ENCODE data around the gene ABHD2. TPM values are rescaled to one million over a fixed set of nuclear protein-coding genes. Genes with fewer than 3 reads are reported as not detected.

ABHD2 gene
- total RNA-seq, 1 experiment from 2014 or later, result 15.6 TPM

GRCh38 chr15:89066280-89066679 is 22.0 kb upstream of the ABHD2 start:
- H3K27ac ChIP-seq (ENCODE audit: insufficient read length, low read depth, low read length), result no peak overlapping the region
- Mint-ChIP-seq H3K27me3 (ENCODE audit: low read depth) (peaks cover 2% of the 10 kb centered on the region), H3K4me1 (no peaks in the 10 kb centered on the region), H3K9me3 (peaks cover 26 to 41% of the 10 kb centered on the region in 2 experiments), H3K4me3 (no peak overlapping the region), H3K27ac (no peak overlapping the region), H3K36me3 (ENCODE audit: insufficient read depth in 1 of 3, low read depth in 3 of 3) (peaks cover 21 to 28% (median 28%) of the 10 kb centered on the region in 3 experiments)
- H2BK5ac ChIP-seq (ENCODE audit: insufficient read length, low read length), result no peak overlapping the region
- no peak for TF ChIP-seq CTCF (conservative IDR thresholded peaks at IDR 0.05)
- H2BK15ac ChIP-seq (ENCODE audit: low read depth, low read length), result no peak overlapping the region; the same call in 1 of the 2 replicates
- no peaks in the 10 kb centered on the region for H3K79me1 ChIP-seq (ENCODE audit: insufficient read depth, low read depth, low read length, poor library complexity, severe bottlenecking)
- H3K18ac ChIP-seq (ENCODE audit: insufficient read length, low read depth, low read length), result no peak overlapping the region
- no CpG with 5 or more reads among the region's 1 CpG for WGBS (ENCODE audit: extremely low coverage, insufficient read length, low lambda C conversion rate)
- H4K8ac ChIP-seq (replicated peaks; ENCODE audit: insufficient read length, low read depth, low read length), result no peak overlapping the region
- no peaks in the 10 kb centered on the region for H3K79me2 ChIP-seq (ENCODE audit: insufficient read depth, low read length)
- no peak overlapping the region for H4K91ac ChIP-seq (ENCODE audit: insufficient read length, low read depth, low read length)
- no peak overlapping the region for H2BK20ac ChIP-seq (ENCODE audit: low read depth, low read length, poor library complexity, severe bottlenecking)
- H3K56ac ChIP-seq (ENCODE audit: insufficient read length, low read depth, low read length), result no peak overlapping the region
- peaks cover 2% of the 10 kb centered on the region for H3K23me2 ChIP-seq (ENCODE audit: insufficient read length, low read depth, low read length, poor library complexity, severe bottlenecking)
- H3K27me3 ChIP-seq (ENCODE audit: insufficient read depth, low read length), result no peaks in the 10 kb centered on the region
- H3K4me1 ChIP-seq (ENCODE audit: insufficient read depth, low read length), result no peaks in the 10 kb centered on the region
- no peak overlapping the region for H3K14ac ChIP-seq (ENCODE audit: insufficient read depth, low read length)
- no peak overlapping the region for H2BK12ac ChIP-seq (ENCODE audit: insufficient read length, low read depth, low read length)
- peaks cover 30% of the 10 kb centered on the region for H3K9me3 ChIP-seq (ENCODE audit: control insufficient read depth, low read depth, low read length)
- H2AK5ac ChIP-seq (ENCODE audit: insufficient read length, low read length), result no peak overlapping the region
- no peak overlapping the region for H2BK120ac ChIP-seq (ENCODE audit: low read depth, low read length, poor library complexity, severe bottlenecking)
- H3K4ac ChIP-seq (ENCODE audit: low read depth, low read length), result no peak overlapping the region
- no peak overlapping the region for H4K5ac ChIP-seq (ENCODE audit: insufficient read length, low read depth, low read length)
- H3K23ac ChIP-seq (ENCODE audit: insufficient read length, low read depth, low read length), result no peak overlapping the region
- no peak overlapping the region for H2AFZ ChIP-seq (ENCODE audit: low read length)
- H4K20me1 ChIP-seq (ENCODE audit: control insufficient read depth, insufficient read depth, insufficient read length), result no peaks in the 10 kb centered on the region
- H3K9ac ChIP-seq (ENCODE audit: extremely low read depth, insufficient read length, low read length), result no peak overlapping the region
- no peak for DNase-seq
- H3K4me2 ChIP-seq (ENCODE audit: insufficient read depth, insufficient read length, low read length), result no peak overlapping the region
- H3T11ph ChIP-seq (ENCODE audit: low read length), result no peak overlapping the region
